Memory B cell (primary cell): ENCODE measurements around the gene LRRC30.

Experiments
- ATAC-seq: fragments of 150-1000 bp; cut with Tn5 transposase; 2 replicates; pipeline ENCODE4 v1.10.0; 2021; ENCODE audit warnings: low read depth, mild to moderate bottlenecking, moderate library complexity
- DNase-seq, 2 donors: peaks; one replicate each; pipeline ENCODE4 v3.0.0; 2022; ENCODE audit warnings: low spot score in 2 of 2
- H3K27ac Mint-ChIP-seq: one replicate; pipeline ENCODE4 v1.8.0; 2022; ENCODE audit warnings: mild to moderate bottlenecking, moderate library complexity, mixed read lengths
- H3K27me3 Mint-ChIP-seq: one replicate; pipeline ENCODE4 v1.8.0; 2022; ENCODE audit warnings: mixed read lengths
- H3K36me3 Mint-ChIP-seq: one replicate; pipeline ENCODE4 v1.8.0; 2022; ENCODE audit warnings: mild to moderate bottlenecking, mixed read lengths
- H3K4me1 Mint-ChIP-seq: one replicate; pipeline ENCODE4 v1.8.0; 2022; ENCODE audit warnings: mixed read lengths
- H3K4me3 Mint-ChIP-seq: one replicate; pipeline ENCODE4 v1.8.0; 2022; ENCODE audit warnings: mild to moderate bottlenecking, moderate library complexity, mixed read lengths
- H3K9me3 Mint-ChIP-seq: one replicate; pipeline ENCODE4 v1.8.0; 2022; ENCODE audit warnings: mixed read lengths

LRRC30 gene

DNA sequence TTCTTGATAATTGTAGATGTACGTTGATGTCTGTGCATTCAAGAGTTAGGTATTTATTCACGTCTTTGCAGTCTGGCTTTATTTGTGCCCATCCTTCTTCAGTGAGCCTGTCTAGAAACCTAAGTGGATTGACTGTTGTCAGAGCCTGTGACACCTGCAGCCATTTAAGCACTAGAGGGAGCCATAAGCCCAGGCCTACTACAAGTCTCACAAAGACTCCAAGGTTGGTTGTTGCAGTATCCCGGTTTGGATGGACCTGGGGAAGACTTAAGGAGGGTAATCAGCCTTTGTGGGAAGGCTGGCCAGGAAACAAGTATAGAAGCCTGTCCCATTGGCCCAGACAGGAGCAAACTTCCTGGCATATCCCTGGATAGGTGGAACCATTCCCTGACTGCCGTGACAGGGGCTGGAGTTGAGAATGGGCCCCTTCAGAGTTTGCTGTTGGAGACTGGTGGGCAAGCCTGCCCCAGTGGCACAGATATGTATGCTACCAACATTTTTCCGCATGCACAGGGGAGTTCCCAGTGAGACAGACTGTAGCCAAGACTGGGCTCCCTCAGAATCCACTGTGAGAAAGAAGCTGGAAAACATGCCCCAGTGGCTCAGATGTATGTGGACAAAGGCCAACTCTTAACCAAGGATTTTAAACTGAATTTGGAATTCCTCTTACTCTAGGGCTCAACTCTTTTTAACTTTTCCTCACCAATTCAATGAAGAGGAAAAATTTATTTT lies 9.3 kb upstream of the LRRC30 start:
- Mint-ChIP-seq H3K9me3 (peaks cover 1% of the 10 kb centered on the region), H3K4me1 (no peaks in the 10 kb centered on the region), H3K27me3 (no peaks in the 10 kb centered on the region), H3K27ac (no peak overlapping the region), H3K4me3 (no peak overlapping the region), H3K36me3 (no peaks in the 10 kb centered on the region)
- ATAC-seq (no peak), DNase-seq (no peak)

DNA sequence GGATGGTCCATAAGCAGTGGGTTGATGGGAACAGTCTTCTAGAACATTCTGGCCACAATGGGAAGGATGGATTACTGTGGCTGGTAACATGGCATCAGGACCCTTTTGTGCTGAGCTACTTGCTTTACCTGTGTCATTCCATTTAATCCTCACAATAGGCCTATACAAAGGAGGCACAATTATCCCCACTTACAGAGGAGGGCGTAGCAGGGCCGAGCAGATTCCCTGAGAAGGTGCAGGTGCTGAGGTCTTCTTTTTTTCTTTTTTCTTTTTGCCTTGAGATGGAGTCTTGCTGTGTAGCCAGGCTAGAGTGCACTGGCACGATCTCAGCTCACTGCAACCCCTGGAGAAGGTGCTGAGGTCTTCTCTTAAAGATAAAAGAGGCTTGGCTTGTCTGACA lies 6.7 kb upstream of the LRRC30 start:
- no peaks in the 10 kb centered on the region for H3K9me3 Mint-ChIP-seq

DNA sequence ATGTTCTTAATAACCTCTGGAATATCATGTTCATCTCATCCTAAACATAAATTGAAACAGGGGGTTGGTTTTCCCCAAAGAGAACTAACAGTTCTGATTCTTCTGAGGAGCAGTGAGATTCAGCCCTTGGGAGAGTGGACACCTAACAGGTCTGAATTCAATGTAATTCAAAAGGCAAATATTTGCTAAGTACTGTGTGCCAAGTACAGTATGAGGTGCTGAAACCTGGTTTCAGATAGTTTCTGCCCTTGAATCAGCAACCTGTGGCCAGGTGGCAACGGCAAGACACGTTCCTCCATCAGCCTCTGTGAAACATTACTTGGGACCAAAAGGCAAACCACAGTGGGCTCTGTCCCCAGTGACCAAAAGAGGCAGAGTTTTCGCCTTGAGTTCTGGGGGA lies 1.3 kb downstream of the LRRC30 start:
- H3K36me3 Mint-ChIP-seq: no peaks in the 10 kb centered on the region
- no peak for ATAC-seq
- H3K4me1 Mint-ChIP-seq: no peaks in the 10 kb centered on the region
- H3K27ac Mint-ChIP-seq: no peak overlapping the region
- H3K4me3 Mint-ChIP-seq: no peak overlapping the region
- peaks cover 1% of the 10 kb centered on the region for H3K27me3 Mint-ChIP-seq
- no peak for DNase-seq
- H3K9me3 Mint-ChIP-seq: no peaks in the 10 kb centered on the region

More for the DNA sequence above, 6.7 kb upstream of the LRRC30 start:
- no peaks in the 10 kb centered on the region for H3K27me3 Mint-ChIP-seq
- no peak for DNase-seq
- H3K27ac Mint-ChIP-seq: no peak overlapping the region
- H3K36me3 Mint-ChIP-seq: no peaks in the 10 kb centered on the region
- no peak overlapping the region for H3K4me3 Mint-ChIP-seq
- ATAC-seq: no peak
- no peaks in the 10 kb centered on the region for H3K4me1 Mint-ChIP-seq

DNA sequence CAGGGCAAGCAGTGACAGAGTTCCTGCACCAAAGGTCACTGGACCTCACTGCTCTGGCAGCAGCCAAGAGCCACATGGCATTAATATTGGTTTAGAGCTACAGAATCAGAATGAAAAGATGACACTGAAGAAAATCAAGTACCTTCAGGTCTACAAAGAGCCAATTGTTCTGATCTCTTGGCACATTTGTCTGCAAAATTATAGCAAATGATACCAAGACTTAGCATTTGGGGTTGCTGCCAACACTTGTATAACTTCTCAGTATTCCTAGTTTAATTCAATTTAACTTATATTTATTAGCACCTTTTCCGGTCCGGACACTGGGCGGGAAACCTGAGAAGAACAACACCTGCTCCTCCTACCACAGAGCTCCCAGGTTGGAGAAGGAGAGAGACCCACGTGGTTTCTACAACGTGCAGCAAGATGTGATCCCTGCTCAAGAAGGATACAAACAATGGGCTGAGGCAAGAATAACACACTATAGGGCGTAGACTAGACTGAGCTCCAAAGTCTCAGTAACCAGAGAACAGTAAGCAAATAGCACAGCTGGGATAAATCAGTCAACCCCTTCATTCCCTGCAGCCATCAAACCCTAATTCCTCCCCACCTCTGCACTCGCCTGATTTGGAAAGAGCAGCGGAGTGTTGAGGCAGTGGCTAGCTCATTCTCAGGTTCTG lies 2.4 kb downstream of the LRRC30 start:
- DNase-seq: no peak
- H3K27me3 Mint-ChIP-seq: peaks cover 1% of the 10 kb centered on the region
- H3K36me3 Mint-ChIP-seq: no peaks in the 10 kb centered on the region
- H3K9me3 Mint-ChIP-seq: no peaks in the 10 kb centered on the region
- H3K4me3 Mint-ChIP-seq: no peak overlapping the region
- H3K27ac Mint-ChIP-seq: no peak overlapping the region
- no peaks in the 10 kb centered on the region for H3K4me1 Mint-ChIP-seq
- ATAC-seq: no peak

GRCh38 chr18:7234091-7234490 lies 3.2 kb downstream of the LRRC30 start:
- ATAC-seq (no peak), DNase-seq (no peak)
- no peak overlapping the region for H3K27ac Mint-ChIP-seq
- no peak overlapping the region for H3K4me3 Mint-ChIP-seq
- H3K4me1 Mint-ChIP-seq: no peaks in the 10 kb centered on the region
- no peaks in the 10 kb centered on the region for H3K36me3 Mint-ChIP-seq
- no peaks in the 10 kb centered on the region for H3K9me3 Mint-ChIP-seq
- peaks cover 1% of the 10 kb centered on the region for H3K27me3 Mint-ChIP-seq

GRCh38 chr18:7234956-7235355 lies 4.1 kb downstream of the LRRC30 start:
- Mint-ChIP-seq H3K36me3 (no peaks in the 10 kb centered on the region), H3K9me3 (no peaks in the 10 kb centered on the region), H3K27ac (no peak overlapping the region), H3K27me3 (peaks cover 1% of the 10 kb centered on the region), H3K4me3 (no peak overlapping the region), H3K4me1 (no peaks in the 10 kb centered on the region)
- no peak for ATAC-seq
- DNase-seq: no peak

- Mint-ChIP-seq H3K4me3 (no peak overlapping the region), H3K4me1 (no peaks in the 10 kb centered on the region), H3K9me3 (peaks cover 2% of the 10 kb centered on the region), H3K27me3 (peaks cover 1% of the 10 kb centered on the region), H3K36me3 (no peaks in the 10 kb centered on the region), H3K27ac (no peak overlapping the region)
- DNase-seq: no peak
- no peak for ATAC-seq
These were observed 5.2 kb downstream of the LRRC30 start for GRCh38 chr18:7236072-7236471.

- Mint-ChIP-seq H3K27me3 (peaks cover 1% of the 10 kb centered on the region), H3K4me3 (no peak overlapping the region), H3K9me3 (peaks cover 2% of the 10 kb centered on the region), H3K4me1 (no peaks in the 10 kb centered on the region), H3K36me3 (no peaks in the 10 kb centered on the region), H3K27ac (no peak overlapping the region)
- DNase-seq: no peak
- no peak for ATAC-seq
These were observed 6.0 kb downstream of the LRRC30 start for GRCh38 chr18:7236933-7237332.

- DNase-seq: no peak
- no peaks in the 10 kb centered on the region for H3K36me3 Mint-ChIP-seq
- peaks cover 2% of the 10 kb centered on the region for H3K9me3 Mint-ChIP-seq
- H3K4me1 Mint-ChIP-seq: no peaks in the 10 kb centered on the region
- H3K27me3 Mint-ChIP-seq: peaks cover 1% of the 10 kb centered on the region
- no peak overlapping the region for H3K27ac Mint-ChIP-seq
- ATAC-seq: no peak
- no peak overlapping the region for H3K4me3 Mint-ChIP-seq
These were observed 6.9 kb downstream of the LRRC30 start for GRCh38 chr18:7237673-7238272.

- Mint-ChIP-seq H3K4me1 (no peaks in the 10 kb centered on the region), H3K9me3 (peaks cover 2% of the 10 kb centered on the region), H3K27ac (no peak overlapping the region), H3K4me3 (no peak overlapping the region), H3K36me3 (no peaks in the 10 kb centered on the region), H3K27me3 (no peaks in the 10 kb centered on the region)
- ATAC-seq: no peak
- no peak for DNase-seq
These were observed 12.0 kb downstream of the LRRC30 start for GRCh38 chr18:7242926-7243325.

DNA sequence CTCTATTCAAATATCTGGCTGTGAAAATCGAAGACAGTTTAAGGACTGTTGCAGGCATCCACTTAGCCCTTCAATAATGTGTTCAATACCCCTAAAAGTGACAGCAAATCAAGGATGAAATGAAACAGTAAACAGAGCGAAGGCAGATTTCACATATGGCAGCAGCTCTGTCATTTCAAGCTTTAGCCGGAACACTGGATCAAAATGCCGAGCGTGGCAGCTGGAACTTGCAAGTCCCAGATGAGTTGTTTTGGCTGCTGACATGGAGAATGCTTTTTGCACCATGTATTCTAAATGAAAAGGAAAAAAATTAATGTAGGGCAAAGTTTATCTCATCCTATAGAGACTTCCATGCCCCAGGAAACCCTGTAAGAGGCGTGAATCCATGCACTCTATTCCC lies 18.0 kb downstream of the LRRC30 start:
- Mint-ChIP-seq H3K4me3 (no peak overlapping the region), H3K36me3 (no peaks in the 10 kb centered on the region), H3K9me3 (peaks cover 4% of the 10 kb centered on the region), H3K27me3 (no peaks in the 10 kb centered on the region), H3K4me1 (no peaks in the 10 kb centered on the region), H3K27ac (no peak overlapping the region)
- no peak for DNase-seq
- no peak for ATAC-seq

- Mint-ChIP-seq H3K4me3 (no peak overlapping the region), H3K27me3 (no peaks in the 10 kb centered on the region), H3K27ac (no peak overlapping the region), H3K9me3 (peaks cover 1% of the 10 kb centered on the region), H3K4me1 (no peaks in the 10 kb centered on the region), H3K36me3 (no peaks in the 10 kb centered on the region)
- ATAC-seq (no peak), DNase-seq (no peak)
These were observed 23.3 kb downstream of the LRRC30 start for GRCh38 chr18:7254163-7254562.

DNA sequence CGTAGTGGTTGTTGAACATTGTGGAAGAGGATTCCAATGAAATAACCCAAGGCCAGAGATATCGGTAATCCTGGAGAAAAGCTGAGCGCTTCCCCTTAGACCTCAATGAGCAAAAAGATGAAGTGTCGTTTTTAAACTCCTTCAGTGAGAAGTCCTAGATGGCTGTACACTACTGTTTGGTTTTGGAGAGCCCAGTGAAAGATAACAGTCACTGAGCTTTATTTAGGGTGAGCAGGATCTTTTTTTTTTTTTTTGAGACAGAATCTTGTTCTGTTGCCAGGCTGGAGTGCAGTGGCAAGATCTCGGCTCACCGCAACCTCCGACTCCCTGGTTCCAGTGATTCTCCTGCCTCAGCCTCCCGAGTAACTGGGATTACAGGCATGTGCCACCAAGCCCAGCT lies 24.2 kb downstream of the LRRC30 start:
- H3K9me3 Mint-ChIP-seq: peaks cover 1% of the 10 kb centered on the region
- DNase-seq (no peak), ATAC-seq (no peak)
- H3K4me3 Mint-ChIP-seq: no peak overlapping the region
- H3K36me3 Mint-ChIP-seq: no peaks in the 10 kb centered on the region
- no peaks in the 10 kb centered on the region for H3K27me3 Mint-ChIP-seq
- H3K27ac Mint-ChIP-seq: no peak overlapping the region
- H3K4me1 Mint-ChIP-seq: no peaks in the 10 kb centered on the region

- no peak for DNase-seq
- H3K9me3 Mint-ChIP-seq: peaks cover 3% of the 10 kb centered on the region
- H3K27ac Mint-ChIP-seq: no peak overlapping the region
- ATAC-seq: no peak
- no peaks in the 10 kb centered on the region for H3K4me1 Mint-ChIP-seq
- H3K27me3 Mint-ChIP-seq: no peaks in the 10 kb centered on the region
- no peak overlapping the region for H3K4me3 Mint-ChIP-seq
- no peaks in the 10 kb centered on the region for H3K36me3 Mint-ChIP-seq
These were observed 24.8 kb downstream of the LRRC30 start for GRCh38 chr18:7255643-7256042.
